Brain microvascular endothelial cell (primary cell): ENCODE results near the gene ZNF469.

ENCODE experiments used
- DNase-seq: peaks from one replicate; pipeline ENCODE4 v3.0.0-alpha.2; 2020
- H3K27ac ChIP-seq: fragments of 250-450 bp; sonication (Bioruptor Pico); 2 replicates; pipeline ENCODE4 v1.5.1; 2020; ENCODE audit warnings: mild to moderate bottlenecking, moderate library complexity
- H3K27me3 ChIP-seq: fragments of 250-450 bp; sonication (Bioruptor Pico); replicated peaks from 2 replicates; pipeline ENCODE4 v1.5.1; 2020; ENCODE audit warnings: mild to moderate bottlenecking
- H3K36me3 ChIP-seq: fragments of 250-450 bp; sonication (Bioruptor Pico); replicated peaks from 2 replicates; pipeline ENCODE4 v1.5.1; 2020; ENCODE audit warnings: mild to moderate bottlenecking
- H3K4me3 ChIP-seq: 2 replicates; pipeline ENCODE4 v1.5.1; 2011; ENCODE audit warnings: low read depth, mild to moderate bottlenecking, control low read depth, low read length, moderate library complexity
- CTCF ChIP-seq: IDR thresholded peaks from 2 replicates; pipeline ENCODE4 v1.5.1; 2011; ENCODE audit warnings: low read depth, mild to moderate bottlenecking, moderate library complexity, low read length, control low read depth, inconsistent platforms; ENCODE audit errors: missing control alignments
- in situ Hi-C: cut with HindIII; loops from 2 replicates; pipeline ENCODE4 v1.10.0; 2017; ENCODE audit warnings: low sequenced_read_pairs, low pct_ligation_motif_present

ZNF469 gene

GRCh38 chr16:88338111-88338510, 44.6 kb upstream of the ZNF469 start:
- Histone ChIP-seq H3K27ac (no peak overlapping the region), H3K36me3 (no peaks in the 10 kb centered on the region), H3K4me3 (no peak overlapping the region), H3K27me3 (no peaks in the 10 kb centered on the region)
- DNase-seq = no peak
- in situ Hi-C loops = no loop called here
- TF ChIP-seq CTCF = peak; percentile 52

GRCh38 chr16:88338896-88339295, 43.9 kb upstream of the ZNF469 start:
- Histone ChIP-seq H3K27ac (no peak overlapping the region), H3K36me3 (no peaks in the 10 kb centered on the region), H3K4me3 (no peak overlapping the region), H3K27me3 (no peaks in the 10 kb centered on the region)
- no peak for TF ChIP-seq CTCF
- in situ Hi-C loops = no loop called here
- no peak for DNase-seq

GRCh38 chr16:88339930-88340754, 42.6 kb upstream of the ZNF469 start:
- in situ Hi-C loops = no loop called here
- H3K27me3 ChIP-seq = no peaks in the 10 kb centered on the region
- no peak overlapping the region for H3K4me3 ChIP-seq
- H3K36me3 ChIP-seq = no peaks in the 10 kb centered on the region
- no peak overlapping the region for H3K27ac ChIP-seq
- TF ChIP-seq CTCF = no peak
- no peak for DNase-seq

- no peaks in the 10 kb centered on the region for H3K27me3 ChIP-seq
- in situ Hi-C loops = no loop called here
- no peaks in the 10 kb centered on the region for H3K36me3 ChIP-seq
- H3K4me3 ChIP-seq = no peak overlapping the region
- DNase-seq = no peak
- no peak overlapping the region for H3K27ac ChIP-seq
- no peak for TF ChIP-seq CTCF
Observed at GRCh38 chr16:88340755-88341150, 42.0 kb upstream of the ZNF469 start.

GRCh38 chr16:88341551-88342290, 41.0 kb upstream of the ZNF469 start:
- Histone ChIP-seq H3K4me3 (no peak overlapping the region), H3K27me3 (no peaks in the 10 kb centered on the region), H3K36me3 (no peaks in the 10 kb centered on the region), H3K27ac (no peak overlapping the region)
- no peak for DNase-seq
- in situ Hi-C loops = no loop called here
- TF ChIP-seq CTCF = no peak
